ENCODE data around the gene ZNF581.

Gene ZNF581

GRCh38 chr19:55603581-55604292 lies 39.7 kb upstream of the ZNF581 start:
- DNase-seq (ENCODE audit: low spot score), result no peak
- TF ChIP-seq CTCF (IDR thresholded peaks at IDR 0.05; ENCODE audit: extremely low read depth, insufficient read depth, missing control alignments), result no peak
- in situ Hi-C loops (cut with MboI; ENCODE audit: low pct_unique_long_range_greater_than_20kb, low sequenced_read_pairs, unreplicated experiment), result loop anchor here (25.0 kb wide), 1 partner anchor 1141 kb away; the partner anchor contains the start of genes CDC42EP5 and LENG9

- no peak for TF ChIP-seq CTCF (IDR thresholded peaks at IDR 0.05; ENCODE audit: extremely low read depth, insufficient read depth, missing control alignments)
- DNase-seq (ENCODE audit: low spot score), result peak; percentile 98
- in situ Hi-C loops (cut with MboI; ENCODE audit: low pct_unique_long_range_greater_than_20kb, low sequenced_read_pairs, unreplicated experiment), result loop anchor here (25.0 kb wide), 1 partner anchor 1143 kb away; the partner anchor contains the start of genes CDC42EP5 and LENG9
Observed at GRCh38 chr19:55605207-55605636, 38.2 kb upstream of the ZNF581 start.

- DNase-seq (ENCODE audit: low spot score), result peak; percentile 83
- peak; percentile 84 for TF ChIP-seq CTCF (IDR thresholded peaks at IDR 0.05; ENCODE audit: extremely low read depth, insufficient read depth, missing control alignments)
- in situ Hi-C loops (cut with MboI; ENCODE audit: low pct_unique_long_range_greater_than_20kb, low sequenced_read_pairs, unreplicated experiment), result loop anchor here (25.0 kb wide), 1 partner anchor 1144 kb away; the partner anchor contains the start of genes CDC42EP5 and LENG9
Observed at GRCh38 chr19:55605637-55606470, 37.6 kb upstream of the ZNF581 start, which contains the start of gene ZNF865. ZNF865 (plus strand) TSS chr19:55605647; CDS start chr19:55613619, 7,972 bp downstream.

- DNase-seq (ENCODE audit: low spot score), result no peak
- in situ Hi-C loops (cut with MboI; ENCODE audit: low pct_unique_long_range_greater_than_20kb, low sequenced_read_pairs, unreplicated experiment), result loop anchor here (25.0 kb wide), 1 partner anchor 1144 kb away; the partner anchor contains the start of genes CDC42EP5 and LENG9
- peak; percentile 3 for TF ChIP-seq CTCF (IDR thresholded peaks at IDR 0.05; ENCODE audit: extremely low read depth, insufficient read depth, missing control alignments)
Observed at GRCh38 chr19:55606471-55606787, 37.0 kb upstream of the ZNF581 start.

GRCh38 chr19:55606817-55607216 lies 36.6 kb upstream of the ZNF581 start:
- no peak for TF ChIP-seq CTCF (IDR thresholded peaks at IDR 0.05; ENCODE audit: extremely low read depth, insufficient read depth, missing control alignments)
- no peak for DNase-seq (ENCODE audit: low spot score)
- in situ Hi-C loops (cut with MboI; ENCODE audit: low pct_unique_long_range_greater_than_20kb, low sequenced_read_pairs, unreplicated experiment), result loop anchor here (25.0 kb wide), 1 partner anchor 1145 kb away; the partner anchor contains the start of genes CDC42EP5 and LENG9

- no peak for TF ChIP-seq CTCF (IDR thresholded peaks at IDR 0.05; ENCODE audit: extremely low read depth, insufficient read depth, missing control alignments)
- DNase-seq (ENCODE audit: low spot score), result no peak
- in situ Hi-C loops (cut with MboI; ENCODE audit: low pct_unique_long_range_greater_than_20kb, low sequenced_read_pairs, unreplicated experiment), result loop anchor here (25.0 kb wide), 1 partner anchor 1147 kb away; the partner anchor contains the start of genes CDC42EP5 and LENG9
Observed at GRCh38 chr19:55609326-55609725, 34.1 kb upstream of the ZNF581 start.

All from GM13977 (cell line).